Upper lobe of right lung (tissue), 1 donor: ENCODE results near the gene ZFAND2B. TPM values are rescaled to one million over a fixed set of nuclear protein-coding genes. Genes with fewer than 3 reads are reported as not detected.

Experiments
- ATAC-seq: fragments of 200-7000 bp; cut with Tn5 transposase; one replicate; pipeline ENCODE4 v1.9.1; 2020; ENCODE audit warnings: mild to moderate bottlenecking, moderate library complexity
- DNase-seq: peaks from one replicate; pipeline ENCODE4 v3.0.0-alpha.2; 2020
- H3K27ac ChIP-seq: fragments of 200-600 bp; one replicate; pipeline ENCODE4 v1.8.0; 2022
- H3K27me3 ChIP-seq: fragments of 200-600 bp; one replicate; pipeline ENCODE4 v1.8.0; 2022; ENCODE audit warnings: mild to moderate bottlenecking
- H3K36me3 ChIP-seq: fragments of 200-600 bp; one replicate; pipeline ENCODE4 v1.8.0; 2022
- H3K4me1 ChIP-seq: fragments of 200-600 bp; one replicate; pipeline ENCODE4 v1.8.0; 2022
- H3K4me3 ChIP-seq: fragments of 200-600 bp; one replicate; pipeline ENCODE4 v1.8.0; 2022; ENCODE audit warnings: mild to moderate bottlenecking
- H3K9me3 ChIP-seq: fragments of 200-600 bp; one replicate; pipeline ENCODE4 v1.8.0; 2022
- intact Hi-C: fragments of 100-400 bp; cut with DNase I; formaldehyde crosslinking; loops from one replicate; pipeline ENCODE4 v1.11.0; 2022
- long read RNA-seq: library from polyadenylated mRNA; unstranded; transcript quantifications from one replicate; pipeline ENCODE4 v2.0.0, GENCODE V29; 2021
- total RNA-seq: library from RNA; stranded (reverse); fragmentation: NEBNext Ultra II Directional; extraction: Animal tissue kit (Norgen Biotek cat#: 25700); gene quantifications from one replicate; pipeline ENCODE4 v1.2.1, GENCODE V29; 2021
- TF ChIP-seq, protein P1 (sequence below): fragments of 200-600 bp; IDR thresholded peaks from one replicate; pipeline ENCODE4 v1.8.0; 2022; ENCODE audit warnings: antibody characterized with exemption
- donor health status: DM: no; HTN: yes; CAD: no; lungs with severe emphysema.

ZFAND2B gene, protein sequence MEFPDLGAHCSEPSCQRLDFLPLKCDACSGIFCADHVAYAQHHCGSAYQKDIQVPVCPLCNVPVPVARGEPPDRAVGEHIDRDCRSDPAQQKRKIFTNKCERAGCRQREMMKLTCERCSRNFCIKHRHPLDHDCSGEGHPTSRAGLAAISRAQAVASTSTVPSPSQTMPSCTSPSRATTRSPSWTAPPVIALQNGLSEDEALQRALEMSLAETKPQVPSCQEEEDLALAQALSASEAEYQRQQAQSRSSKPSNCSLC
- 41.2 TPM for total RNA-seq
- long read RNA-seq, transcript ZFAND2B-204 (7 exons, 886 nt): minor isoform, 7 of 69 reads
- long read RNA-seq, transcript ZFAND2B-201 (9 exons, 1,314 nt): minor isoform, 15 of 69 reads
- long read RNA-seq, transcript ZFAND2B-212 (10 exons, 1,199 nt): major isoform, 27 of 69 reads
- long read RNA-seq, partial matches to known transcripts: 8 of 69 reads
- long read RNA-seq, other reads (novel, unspliced or antisense): 10 of 69 reads

DNA sequence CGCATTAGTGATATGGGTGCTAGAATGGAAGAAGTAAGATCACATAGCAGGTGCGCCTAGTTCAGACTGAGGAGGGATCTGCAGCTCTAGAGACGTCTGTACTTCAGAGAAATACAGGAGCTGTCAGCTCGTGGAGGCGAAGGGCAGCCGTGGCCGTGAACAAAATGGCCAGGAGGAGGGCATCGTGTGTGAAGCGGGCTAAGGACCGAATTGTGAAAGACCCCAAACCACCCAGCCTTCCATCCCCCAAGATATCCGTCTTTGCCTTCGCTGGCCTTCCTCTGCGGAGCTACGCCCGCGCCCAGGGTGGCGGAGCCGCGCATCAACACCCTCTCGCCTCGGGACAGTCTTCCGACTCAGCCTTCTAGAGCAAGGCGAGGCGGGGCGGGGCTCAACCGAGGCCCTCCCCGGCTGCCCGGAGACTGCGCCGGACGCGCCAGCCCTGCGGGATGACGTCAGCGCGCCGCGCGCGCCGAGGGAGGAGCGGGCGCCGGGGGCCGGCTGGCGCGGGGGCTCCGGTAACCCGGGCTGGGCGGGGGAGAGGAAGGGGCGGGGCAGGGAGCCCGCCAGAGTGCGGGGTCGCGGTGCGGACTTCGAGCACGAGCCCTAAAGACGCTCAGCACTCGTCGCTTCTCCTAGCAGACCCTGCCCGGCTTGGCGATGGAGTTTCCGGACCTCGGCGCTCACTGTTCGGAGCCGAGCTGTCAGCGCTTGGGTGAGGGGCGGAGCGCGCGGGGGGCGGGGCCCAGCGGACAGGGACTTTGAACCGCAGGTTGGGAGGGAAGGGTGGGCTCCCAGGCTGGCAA is at the start of gene ZFAND2B:
Gene ZFAND2B (plus strand): TSS at position 455 of the 806 bp plus-strand sequence. CDS start 206 bp downstream, at position 661.
- intact Hi-C loops: no loop called here
- TF ChIP-seq, protein P1, sequence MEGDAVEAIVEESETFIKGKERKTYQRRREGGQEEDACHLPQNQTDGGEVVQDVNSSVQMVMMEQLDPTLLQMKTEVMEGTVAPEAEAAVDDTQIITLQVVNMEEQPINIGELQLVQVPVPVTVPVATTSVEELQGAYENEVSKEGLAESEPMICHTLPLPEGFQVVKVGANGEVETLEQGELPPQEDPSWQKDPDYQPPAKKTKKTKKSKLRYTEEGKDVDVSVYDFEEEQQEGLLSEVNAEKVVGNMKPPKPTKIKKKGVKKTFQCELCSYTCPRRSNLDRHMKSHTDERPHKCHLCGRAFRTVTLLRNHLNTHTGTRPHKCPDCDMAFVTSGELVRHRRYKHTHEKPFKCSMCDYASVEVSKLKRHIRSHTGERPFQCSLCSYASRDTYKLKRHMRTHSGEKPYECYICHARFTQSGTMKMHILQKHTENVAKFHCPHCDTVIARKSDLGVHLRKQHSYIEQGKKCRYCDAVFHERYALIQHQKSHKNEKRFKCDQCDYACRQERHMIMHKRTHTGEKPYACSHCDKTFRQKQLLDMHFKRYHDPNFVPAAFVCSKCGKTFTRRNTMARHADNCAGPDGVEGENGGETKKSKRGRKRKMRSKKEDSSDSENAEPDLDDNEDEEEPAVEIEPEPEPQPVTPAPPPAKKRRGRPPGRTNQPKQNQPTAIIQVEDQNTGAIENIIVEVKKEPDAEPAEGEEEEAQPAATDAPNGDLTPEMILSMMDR: peak; percentile 16

DNA sequence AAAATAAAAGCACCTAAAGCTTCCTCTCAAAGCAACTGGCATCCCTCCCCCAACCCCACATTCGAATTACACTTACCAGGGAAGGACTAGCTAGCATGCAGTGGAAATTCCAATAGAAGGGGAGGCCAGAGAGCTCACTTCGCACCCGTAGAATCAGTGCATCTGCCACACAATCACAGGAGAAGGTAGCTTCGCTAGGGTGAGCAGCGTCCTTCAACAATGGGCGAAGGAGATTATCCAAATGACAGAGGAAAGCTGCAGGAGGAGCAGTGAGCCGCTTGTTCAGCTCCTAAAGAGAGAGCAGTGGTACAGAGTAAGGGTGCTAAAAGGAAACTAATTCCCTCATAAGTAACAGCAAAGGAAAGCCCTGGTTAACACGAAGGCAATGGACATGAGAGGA is 49.2 kb upstream of the ZFAND2B start:
- Histone ChIP-seq H3K27me3 (no peaks in the 10 kb centered on the region), H3K27ac (no peak overlapping the region), H3K4me1 (peaks cover 7% of the 10 kb centered on the region), H3K9me3 (no peaks in the 10 kb centered on the region), H3K36me3 (peaks cover 39% of the 10 kb centered on the region), H3K4me3 (no peak overlapping the region)
- ATAC-seq (no peak), DNase-seq (no peak)
- intact Hi-C loops: loop anchor here (10.0 kb wide), 1 partner anchor 133 kb away; no protein-coding TSS in a partner anchor
- TF ChIP-seq, protein P1: no peak

More for the DNA sequence above, at the start of gene ZFAND2B:
- Histone ChIP-seq H3K9me3 (no peaks in the 10 kb centered on the region), H3K27ac (peak within 1 kb of the TSS; percentile 90), H3K4me1 (peaks cover 18% of the 10 kb centered on the region), H3K4me3 (peak within 1 kb of the TSS; percentile 73), H3K27me3 (no peaks in the 10 kb centered on the region), H3K36me3 (peaks cover 26% of the 10 kb centered on the region)
- peak; percentile 98 for ATAC-seq
- peak; percentile 98 for DNase-seq

DNA sequence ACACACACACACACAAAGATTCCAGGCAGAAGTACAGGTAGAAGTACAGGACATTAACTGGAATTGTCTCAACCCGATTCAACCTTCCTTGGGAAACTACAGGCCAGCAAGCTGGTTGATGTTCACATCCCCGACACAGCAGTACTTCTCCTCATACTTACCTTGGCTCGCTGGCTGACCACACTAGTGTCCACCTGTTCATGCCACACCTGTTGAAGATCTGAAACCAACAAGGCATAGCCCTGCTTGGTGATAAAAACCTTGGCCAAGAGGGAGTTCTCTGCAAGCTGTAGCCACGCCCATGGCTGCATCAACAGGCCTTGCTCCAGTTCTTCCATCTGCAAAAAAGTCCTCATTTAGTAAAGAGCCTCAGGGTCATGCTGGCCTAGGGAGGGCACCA is 48.6 kb upstream of the ZFAND2B start:
- Histone ChIP-seq H3K9me3 (no peaks in the 10 kb centered on the region), H3K36me3 (peaks cover 38% of the 10 kb centered on the region), H3K27ac (no peak overlapping the region), H3K4me3 (no peak overlapping the region), H3K27me3 (no peaks in the 10 kb centered on the region), H3K4me1 (peaks cover 7% of the 10 kb centered on the region)
- no peak for ATAC-seq
- DNase-seq: no peak
- TF ChIP-seq, protein P1: no peak
- intact Hi-C loops: loop anchor here (10.0 kb wide), 1 partner anchor 133 kb away; no protein-coding TSS in a partner anchor

DNA sequence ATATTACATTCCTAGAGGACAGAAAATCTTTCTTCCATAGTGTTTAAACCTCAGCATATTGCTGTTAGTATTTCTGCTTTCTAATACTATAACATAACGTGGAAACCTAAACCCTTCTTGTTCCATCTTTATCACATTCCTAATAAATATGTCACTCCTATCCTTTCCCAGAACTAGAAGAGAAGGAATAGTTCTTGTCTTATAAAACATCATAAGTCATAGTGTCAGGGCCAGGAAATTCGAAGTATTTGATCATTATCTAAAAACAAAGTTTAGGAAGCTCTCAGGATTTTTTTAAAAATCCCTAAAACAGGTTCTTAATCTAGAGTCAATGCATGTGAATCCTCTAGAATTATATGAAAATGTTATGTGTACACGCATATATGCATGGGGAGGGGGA is 48.0 kb upstream of the ZFAND2B start:
- DNase-seq (no peak), ATAC-seq (no peak)
- H3K9me3 ChIP-seq: no peaks in the 10 kb centered on the region
- TF ChIP-seq, protein P1: no peak
- peaks cover 7% of the 10 kb centered on the region for H3K4me1 ChIP-seq
- intact Hi-C loops: loop anchor here (10.0 kb wide), 1 partner anchor 134 kb away; no protein-coding TSS in a partner anchor
- H3K27ac ChIP-seq: no peak overlapping the region
- peaks cover 33% of the 10 kb centered on the region for H3K36me3 ChIP-seq
- no peaks in the 10 kb centered on the region for H3K27me3 ChIP-seq
- no peak overlapping the region for H3K4me3 ChIP-seq

DNA sequence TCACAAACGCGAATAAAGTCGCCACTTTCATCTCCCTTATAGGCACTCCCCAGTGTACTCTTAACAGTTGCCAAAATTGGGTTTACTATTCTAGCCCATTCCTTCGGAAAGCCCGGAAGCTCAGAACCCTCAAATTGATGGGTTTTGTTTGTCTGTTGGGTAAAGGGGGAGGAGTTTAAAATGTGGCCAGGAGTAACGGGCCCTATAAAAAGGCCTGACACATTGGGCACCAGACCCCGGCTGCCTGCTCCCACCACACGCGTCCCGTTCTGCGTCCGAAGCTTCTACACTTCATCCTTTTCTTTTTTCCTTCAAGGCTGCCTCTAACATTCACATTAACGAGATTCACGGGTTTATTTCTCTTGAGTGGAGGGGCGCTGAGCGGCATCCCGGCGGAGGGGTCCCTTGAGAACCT is 46.8 kb upstream of the ZFAND2B start:
- H3K4me3 ChIP-seq: peak overlapping the region; percentile 74
- H3K36me3 ChIP-seq: peaks cover 26% of the 10 kb centered on the region
- DNase-seq: no peak
- H3K4me1 ChIP-seq: peaks cover 7% of the 10 kb centered on the region
- intact Hi-C loops: loop anchor here (5.0 to 10.0 kb wide), 2 partner anchors 133 to 135 kb away; no protein-coding TSS in a partner anchor
- no peak for ATAC-seq
- TF ChIP-seq, protein P1: no peak
- H3K9me3 ChIP-seq: no peaks in the 10 kb centered on the region
- H3K27ac ChIP-seq: peak overlapping the region; percentile 89
- H3K27me3 ChIP-seq: no peaks in the 10 kb centered on the region
